OCI-LY7 (cell line): Measurements from ENCODE around the gene SYTL5. TPM values are rescaled to one million over a fixed set of nuclear protein-coding genes. Genes with fewer than 3 reads are reported as not detected.

Source experiments
- BruUV-seq: library from RNA; stranded (reverse); fragments of 400-500 nt; replicated peaks from 2 replicates; lab custom pipeline; 2021; lab: Mats Ljungman, UMichigan
- CTCF ChIA-PET: fragments of 300-600 bp; sonication (Branson Sonifier 250); formaldehyde crosslinking; loops from one replicate; lab custom pipeline; 2022; ENCODE audit warnings: antibody characterized with exemption; ENCODE audit not compliant: unreplicated experiment; lab: Charles Lee
- POLR2A ChIA-PET: fragments of 300-600 bp; sonication (Branson Sonifier 250); formaldehyde crosslinking; loops from one replicate; lab custom pipeline; 2022; ENCODE audit warnings: antibody characterized with exemption; lab: Charles Lee
- DNase-seq: peaks from one replicate; pipeline ENCODE4 v3.0.0-alpha.2; 2015; ENCODE audit warnings: low spot score
- H2AFZ ChIP-seq: fragments of 200-600 bp; sonication (generic), shearing (Covaris generic); 2 replicates; pipeline ENCODE4 v1.6.1; 2014; ENCODE audit warnings: mild to moderate bottlenecking, antibody characterized with exemption, low read length, moderate library complexity
- H3K27ac ChIP-seq: fragments of 200-600 bp; sonication (generic); 2 replicates; pipeline ENCODE4 v1.5.1; 2014; ENCODE audit warnings: mixed run types, low read depth, mild to moderate bottlenecking, moderate library complexity, low read length, inconsistent platforms; ENCODE audit not compliant: poor library complexity, severe bottlenecking
- H3K36me3 ChIP-seq: fragments of 200-600 bp; sonication (generic); 2 replicates; pipeline ENCODE4 v1.6.1; 2014; ENCODE audit warnings: mild to moderate bottlenecking, antibody characterized with exemption, low read length, moderate library complexity, mixed read lengths; ENCODE audit not compliant: insufficient read depth
- H3K4me1 ChIP-seq: fragments of 200-600 bp; sonication (generic); 2 replicates; pipeline ENCODE4 v1.5.1; 2014; ENCODE audit warnings: mild to moderate bottlenecking, low read length; ENCODE audit not compliant: insufficient read depth, poor library complexity, severe bottlenecking
- H3K4me2 ChIP-seq: fragments of 200-600 bp; sonication (generic); 2 replicates; pipeline ENCODE4 v1.6.1; 2014; ENCODE audit warnings: mild to moderate bottlenecking, low read length
- H3K4me3 ChIP-seq: fragments of 200-600 bp; sonication (generic); 2 replicates; pipeline ENCODE4 v1.5.1; 2014; ENCODE audit warnings: mild to moderate bottlenecking, low read depth, low read length; ENCODE audit not compliant: poor library complexity, severe bottlenecking
- H3K79me2 ChIP-seq: fragments of 200-600 bp; sonication (generic); 2 replicates; pipeline ENCODE4 v1.6.1; 2016; ENCODE audit warnings: low read depth, mild to moderate bottlenecking, low read length, moderate library complexity, mixed read lengths; ENCODE audit not compliant: insufficient read depth
- H3K9me2 ChIP-seq: fragments of 200-600 bp; sonication (generic); 2 replicates; pipeline ENCODE4 v1.6.1; 2016; ENCODE audit warnings: mild to moderate bottlenecking, low read length, mixed read lengths; ENCODE audit not compliant: insufficient read depth
- H3K9me3 ChIP-seq: fragments of 200-600 bp; sonication (generic); 2 replicates; pipeline ENCODE4 v1.6.1; 2014; ENCODE audit warnings: mild to moderate bottlenecking, mixed run types, low read length, mixed read lengths
- H4K20me1 ChIP-seq: fragments of 200-600 bp; sonication (generic); 2 replicates; pipeline ENCODE4 v1.6.1; 2014; ENCODE audit warnings: mild to moderate bottlenecking, antibody characterized with exemption, low read length, moderate library complexity, mixed read lengths; ENCODE audit not compliant: insufficient read depth
- CTCF ChIP-seq: fragments of 200-600 bp; sonication (generic); conservative IDR thresholded peaks from 2 replicates; pipeline ENCODE4 v1.5.1; 2014; ENCODE audit warnings: mild to moderate bottlenecking, antibody characterized with exemption, low read length, moderate library complexity, mixed read lengths
- EZH2phosphoT487 ChIP-seq: fragments of 200-600 bp; sonication (generic); IDR thresholded peaks from 2 replicates; pipeline ENCODE4 v1.6.1; 2018; ENCODE audit warnings: low read depth, borderline replicate concordance, mild to moderate bottlenecking, mixed run types, antibody characterized with exemption, low read length, moderate library complexity, mixed read lengths
- intact Hi-C: fragments of 100-400 bp; cut with micrococcal nuclease; formaldehyde crosslinking; loops from one replicate; pipeline ENCODE4 v1.10.0; 2022; ENCODE audit not compliant: unreplicated experiment
- microRNA-seq: library from miRNA; unstranded; fragments of <30 nt; microRNA quantifications from one replicate; pipeline ENCODE4 v1.2.0, GENCODE V29; 2022; ENCODE audit warnings: borderline replicate concordance
- small RNA-seq: library from RNA; depleted of rRNA; stranded (forward); fragments of <200 nt; gene quantifications from one replicate; pipeline ENCODE3, GENCODE V24; 2014
- total RNA-seq, 2 experiments: library from RNA; depleted of rRNA in 1 of 2; stranded (reverse); fragments of >200 nt in 1 of 2; shearing (Covaris generic) in 1 of 2; gene quantifications; 2 replicates each; pipeline ENCODE4 v1.2.3, GENCODE V29; 2014 to 2022

SYTL5 gene
- total RNA-seq, 2 experiments from 2014 or later = not detected

DNA sequence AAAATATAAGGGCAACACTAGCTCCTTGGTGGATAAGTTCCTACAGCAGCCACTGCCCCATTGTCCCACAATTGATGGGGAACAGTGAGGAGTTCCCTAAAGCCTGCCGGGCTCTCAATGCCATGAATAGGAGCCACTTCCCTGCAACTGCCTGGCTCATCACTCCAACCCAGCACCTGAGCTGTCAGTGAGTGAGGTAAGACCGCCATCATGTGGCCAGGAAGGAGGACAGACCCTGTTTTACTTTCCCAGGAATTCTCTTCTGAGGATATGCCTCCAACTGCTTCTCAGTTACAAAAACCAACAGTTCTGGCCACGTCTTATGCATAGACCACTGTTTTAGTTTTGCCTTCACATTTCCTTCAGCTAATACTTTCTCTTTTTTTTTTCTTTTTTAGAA lies 168.8 kb downstream of the SYTL5 start:
- H3K4me3 ChIP-seq = no peak overlapping the region
- no peak overlapping the region for H3K27ac ChIP-seq
- H3K9me3 ChIP-seq = no peaks in the 10 kb centered on the region
- CTCF ChIA-PET = no interaction called here
- no peaks in the 10 kb centered on the region for H4K20me1 ChIP-seq
- intact Hi-C loops = no loop called here
- H3K4me1 ChIP-seq = no peaks in the 10 kb centered on the region
- BruUV-seq = no TSS peak
- no peaks in the 10 kb centered on the region for H3K36me3 ChIP-seq
- TF ChIP-seq EZH2phosphoT487 = no peak
- peak; percentile 72 for TF ChIP-seq CTCF
- POLR2A ChIA-PET = no interaction called here
- no peaks in the 10 kb centered on the region for H3K9me2 ChIP-seq
- peak; percentile 37 for DNase-seq
- H3K79me2 ChIP-seq = no peaks in the 10 kb centered on the region
- no peak overlapping the region for H3K4me2 ChIP-seq
- H2AFZ ChIP-seq = no peak overlapping the region

GRCh38 chrX:38178396-38178795 lies 172.0 kb downstream of the SYTL5 start:
- TF ChIP-seq EZH2phosphoT487 (no peak), CTCF (no peak)
- no peaks in the 10 kb centered on the region for H3K79me2 ChIP-seq
- CTCF ChIA-PET = no interaction called here

More at GRCh38 chrX:38178396-38178795, 172.0 kb downstream of the SYTL5 start:
- POLR2A ChIA-PET = no interaction called here
- H3K4me1 ChIP-seq = no peaks in the 10 kb centered on the region
- intact Hi-C loops = no loop called here
- no peak overlapping the region for H3K27ac ChIP-seq
- no TSS peak for BruUV-seq
- H3K36me3 ChIP-seq = no peaks in the 10 kb centered on the region
- no peak overlapping the region for H3K4me3 ChIP-seq
- no peak overlapping the region for H3K4me2 ChIP-seq
- H2AFZ ChIP-seq = no peak overlapping the region
- no peaks in the 10 kb centered on the region for H3K9me3 ChIP-seq
- no peak for DNase-seq
- no peaks in the 10 kb centered on the region for H4K20me1 ChIP-seq
- H3K9me2 ChIP-seq = no peaks in the 10 kb centered on the region

Small RNA genes within 50 kb of the gene (microRNA-seq; reads per million reads assigned to microRNA genes)
- not detected for gene MIR548AJ2

Small RNA genes within 50 kb of the gene (small RNA-seq; reads per million reads assigned to genes)
- gene MIR548AJ2 = not detected

Other genes with a start within 250 kb of the SYTL5 start
- 23.8 and 25.4 TPM in 2 replicates for gene CYBB, start 226.5 kb upstream of the SYTL5 start, total RNA-seq (2014; rRNA removed; shearing (Covaris generic))
- 29.8 and 38.3 TPM in 2 replicates for gene CYBB, start 226.5 kb upstream of the SYTL5 start, total RNA-seq (2022)
- gene DYNLT3, start 159.0 kb upstream of the SYTL5 start, total RNA-seq (2014; rRNA removed; shearing (Covaris generic)) = 0.08 and 0.73 TPM in 2 replicates
- gene DYNLT3, start 159.0 kb upstream of the SYTL5 start, total RNA-seq (2022) = 18.6 and 21.8 TPM in 2 replicates
- gene SRPX, start 214.3 kb downstream of the SYTL5 start, total RNA-seq (2014; rRNA removed; shearing (Covaris generic)) = not detected in 2 replicates
- not detected in 2 replicates for gene SRPX, start 214.3 kb downstream of the SYTL5 start, total RNA-seq (2022)